HepG2 (cell line): Measurements from ENCODE around the gene NR2F6. TPM values are rescaled to one million over a fixed set of nuclear protein-coding genes. Genes with fewer than 3 reads are reported as not detected.

Experiments
- BCL6 ChIP-seq: IDR thresholded peaks from 2 replicates; pipeline ENCODE4 v1.6.1; 2016; ENCODE audit warnings: missing genetic modification reagents, missing compliant biosample characterization
- BHLHE40 ChIP-seq: IDR thresholded peaks from 2 replicates; pipeline ENCODE4 v1.6.1; 2011; ENCODE audit warnings: low read length, improper control_type of control experiment
- GATAD2A ChIP-seq: IDR thresholded peaks from 2 replicates; pipeline ENCODE4 v1.6.1; 2016
- GFI1 ChIP-seq: sonication (generic); formaldehyde crosslinking; IDR thresholded peaks from 2 replicates; pipeline ENCODE4 v1.5.0; 2020; ENCODE audit warnings: missing genetic modification reagents, mild to moderate bottlenecking, borderline replicate concordance
- HOXA5 ChIP-seq: sonication (generic); formaldehyde crosslinking; IDR thresholded peaks from 2 replicates; pipeline ENCODE4 v1.4.0; 2020; ENCODE audit warnings: missing genetic modification reagents
- JARID2 ChIP-seq: sonication (generic); formaldehyde crosslinking; IDR thresholded peaks from 2 replicates; pipeline ENCODE4 v1.8.1; 2023; ENCODE audit warnings: missing genetic modification reagents, inconsistent platforms; ENCODE audit not compliant: insufficient replicate concordance
- NFKBIZ ChIP-seq: IDR thresholded peaks from 2 replicates; pipeline ENCODE4 v1.6.1; 2018; ENCODE audit warnings: missing genetic modification reagents, missing compliant biosample characterization
- RARA ChIP-seq: IDR thresholded peaks from 2 replicates; pipeline ENCODE4 v1.6.1; 2016; ENCODE audit warnings: missing genetic modification reagents, missing compliant biosample characterization
- RBFOX2 ChIP-seq: fragments of 200-400 bp; formaldehyde crosslinking; IDR thresholded peaks from 2 replicates; pipeline ENCODE4 v1.6.1; 2017; ENCODE audit warnings: low read depth, mild to moderate bottlenecking, low read length
- SKIL ChIP-seq: sonication (generic); formaldehyde crosslinking; IDR thresholded peaks from 2 replicates; pipeline ENCODE4 v1.8.0; 2022; ENCODE audit warnings: missing genetic modification reagents, mild to moderate bottlenecking, moderate library complexity, borderline replicate concordance
- SP4 ChIP-seq: sonication (generic); formaldehyde crosslinking; IDR thresholded peaks from 2 replicates; pipeline ENCODE4 v1.8.1; 2023; ENCODE audit warnings: mild to moderate bottlenecking, missing genetic modification reagents
- TAF15 ChIP-seq: fragments of 200-400 bp; formaldehyde crosslinking; IDR thresholded peaks from one replicate; pipeline ENCODE4 v1.6.1; 2018; ENCODE audit warnings: mild to moderate bottlenecking, low read depth, low read length; ENCODE audit not compliant: poor library complexity, severe bottlenecking
- ZFX ChIP-seq: sonication (generic); formaldehyde crosslinking; IDR thresholded peaks from 2 replicates; pipeline ENCODE4 v1.4.0; 2020; ENCODE audit warnings: mild to moderate bottlenecking, low read depth, missing genetic modification reagents, moderate library complexity
- ZMYM3 ChIP-seq: sonication (generic); formaldehyde crosslinking; IDR thresholded peaks from 2 replicates; pipeline ENCODE4 v1.5.1; 2020; ENCODE audit warnings: mild to moderate bottlenecking, missing genetic modification reagents
- ZNF382 ChIP-seq: sonication (generic); formaldehyde crosslinking; IDR thresholded peaks from 2 replicates; pipeline ENCODE4 v1.5.0; 2020; ENCODE audit warnings: missing genetic modification reagents, mild to moderate bottlenecking, borderline replicate concordance
- ZNF724P ChIP-seq: sonication (generic); formaldehyde crosslinking; IDR thresholded peaks from 2 replicates; pipeline ENCODE4 v1.8.0; 2022; ENCODE audit warnings: missing genetic modification reagents, borderline replicate concordance
- ZNF879 ChIP-seq: sonication (generic); formaldehyde crosslinking; IDR thresholded peaks from 2 replicates; pipeline ENCODE4 v1.8.1; 2023; ENCODE audit warnings: missing genetic modification reagents
- polyA plus RNA-seq, 8 experiments: library from polyadenylated mRNA; depleted of rRNA in 3 of 8; stranded (reverse) in 7 of 8; unstranded in 1 of 8; fragments of >200 nt; fragmentation: Illumina TruSeq in 4 of 8; extraction: Trizol in 4 of 8; gene quantifications; 2 replicates each; pipeline versions ENCODE4 v1.2.1 to v1.2.3, GENCODE V29; 2011 to 2016; ENCODE audit warnings: low read depth in 4 of 8, missing spikeins in 1 of 8, mixed read lengths in 1 of 8; ENCODE audit not compliant: insufficient read depth in 1 of 8
- total RNA-seq, 5 experiments: library from RNA; depleted of rRNA; stranded (reverse); fragments of >200 nt; fragmentation: Illumina TruSeq; extraction: Trizol; gene quantifications; 2 replicates each; pipeline ENCODE4 v1.2.3, GENCODE V29; 2016; ENCODE audit warnings: low read depth in 1 of 5
- TF ChIP-seq, protein P1 (sequence below): sonication (generic); formaldehyde crosslinking; conservative IDR thresholded peaks from 2 replicates; pipeline ENCODE4 v1.8.0; 2022; ENCODE audit warnings: low read depth, missing genetic modification reagents
- TF ChIP-seq, protein P2 (sequence below): sonication (generic); formaldehyde crosslinking; IDR thresholded peaks from 2 replicates; pipeline ENCODE4 v1.5.0; 2020; ENCODE audit warnings: mild to moderate bottlenecking, low read depth, missing genetic modification reagents, borderline replicate concordance
- TF ChIP-seq, protein P3 (sequence below): sonication (generic); formaldehyde crosslinking; IDR thresholded peaks from 2 replicates; pipeline ENCODE4 v1.8.0; 2022; ENCODE audit warnings: missing genetic modification reagents, low read depth, mild to moderate bottlenecking, borderline replicate concordance
- TF ChIP-seq, protein P4 (sequence below): sonication (generic); formaldehyde crosslinking; IDR thresholded peaks from 2 replicates; pipeline ENCODE4 v1.4.0; 2020; ENCODE audit warnings: mild to moderate bottlenecking, missing genetic modification reagents
- TF ChIP-seq, protein P5 (sequence below): sonication (generic); formaldehyde crosslinking; IDR thresholded peaks from 2 replicates; pipeline ENCODE4 v1.5.0; 2020; ENCODE audit warnings: missing genetic modification reagents

Gene NR2F6
- total and polyA plus RNA-seq, 2 of the 13 experiments (the other 11 are each of a cell fraction or from before 2014, with no cell fraction given) = 30.9 to 72.4 TPM

- no peak for TF ChIP-seq SKIL
- peak; percentile 95 for TF ChIP-seq ZMYM3 (CRISPR knock-in tag)
- TF ChIP-seq GATAD2A (CRISPR knock-in tag) = peak; percentile 56
- no peak for TF ChIP-seq ZNF724P (CRISPR knock-in tag)
- TF ChIP-seq, protein P1, sequence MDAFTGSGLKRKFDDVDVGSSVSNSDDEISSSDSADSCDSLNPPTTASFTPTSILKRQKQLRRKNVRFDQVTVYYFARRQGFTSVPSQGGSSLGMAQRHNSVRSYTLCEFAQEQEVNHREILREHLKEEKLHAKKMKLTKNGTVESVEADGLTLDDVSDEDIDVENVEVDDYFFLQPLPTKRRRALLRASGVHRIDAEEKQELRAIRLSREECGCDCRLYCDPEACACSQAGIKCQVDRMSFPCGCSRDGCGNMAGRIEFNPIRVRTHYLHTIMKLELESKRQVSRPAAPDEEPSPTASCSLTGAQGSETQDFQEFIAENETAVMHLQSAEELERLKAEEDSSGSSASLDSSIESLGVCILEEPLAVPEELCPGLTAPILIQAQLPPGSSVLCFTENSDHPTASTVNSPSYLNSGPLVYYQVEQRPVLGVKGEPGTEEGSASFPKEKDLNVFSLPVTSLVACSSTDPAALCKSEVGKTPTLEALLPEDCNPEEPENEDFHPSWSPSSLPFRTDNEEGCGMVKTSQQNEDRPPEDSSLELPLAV = no peak
- TF ChIP-seq TAF15 = no peak
- no peak for TF ChIP-seq ZNF879
- peak; percentile 40; the same call in 1 of the 2 replicates for TF ChIP-seq RARA (CRISPR knock-in tag)
- TF ChIP-seq, protein P2, sequence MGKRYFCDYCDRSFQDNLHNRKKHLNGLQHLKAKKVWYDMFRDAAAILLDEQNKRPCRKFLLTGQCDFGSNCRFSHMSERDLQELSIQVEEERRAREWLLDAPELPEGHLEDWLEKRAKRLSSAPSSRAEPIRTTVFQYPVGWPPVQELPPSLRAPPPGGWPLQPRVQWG (CRISPR knock-in tag) = no peak
- TF ChIP-seq SP4 (CRISPR knock-in tag) = peak; percentile 55; the same call in 1 of the 2 replicates
- peak; percentile 98 for TF ChIP-seq GFI1 (CRISPR knock-in tag)
- peak; percentile 91 for TF ChIP-seq BHLHE40
- TF ChIP-seq, protein P3, sequence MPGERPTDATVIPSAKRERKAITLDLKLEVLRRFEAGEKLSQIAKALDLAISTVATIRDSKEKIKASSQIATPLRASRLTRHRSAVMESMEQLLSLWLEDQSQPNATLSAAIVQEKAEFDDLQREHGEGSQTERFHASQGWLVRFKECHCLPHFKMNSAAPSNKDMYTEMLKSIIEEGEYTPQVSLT (CRISPR knock-in tag) = no peak
- TF ChIP-seq JARID2 (CRISPR knock-in tag) = no peak
- TF ChIP-seq ZFX = peak; percentile 79
- no peak for TF ChIP-seq HOXA5
- TF ChIP-seq, protein P4, sequence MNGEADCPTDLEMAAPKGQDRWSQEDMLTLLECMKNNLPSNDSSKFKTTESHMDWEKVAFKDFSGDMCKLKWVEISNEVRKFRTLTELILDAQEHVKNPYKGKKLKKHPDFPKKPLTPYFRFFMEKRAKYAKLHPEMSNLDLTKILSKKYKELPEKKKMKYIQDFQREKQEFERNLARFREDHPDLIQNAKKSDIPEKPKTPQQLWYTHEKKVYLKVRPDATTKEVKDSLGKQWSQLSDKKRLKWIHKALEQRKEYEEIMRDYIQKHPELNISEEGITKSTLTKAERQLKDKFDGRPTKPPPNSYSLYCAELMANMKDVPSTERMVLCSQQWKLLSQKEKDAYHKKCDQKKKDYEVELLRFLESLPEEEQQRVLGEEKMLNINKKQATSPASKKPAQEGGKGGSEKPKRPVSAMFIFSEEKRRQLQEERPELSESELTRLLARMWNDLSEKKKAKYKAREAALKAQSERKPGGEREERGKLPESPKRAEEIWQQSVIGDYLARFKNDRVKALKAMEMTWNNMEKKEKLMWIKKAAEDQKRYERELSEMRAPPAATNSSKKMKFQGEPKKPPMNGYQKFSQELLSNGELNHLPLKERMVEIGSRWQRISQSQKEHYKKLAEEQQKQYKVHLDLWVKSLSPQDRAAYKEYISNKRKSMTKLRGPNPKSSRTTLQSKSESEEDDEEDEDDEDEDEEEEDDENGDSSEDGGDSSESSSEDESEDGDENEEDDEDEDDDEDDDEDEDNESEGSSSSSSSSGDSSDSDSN (CRISPR knock-in tag) = peak; percentile 78
- TF ChIP-seq, protein P5, sequence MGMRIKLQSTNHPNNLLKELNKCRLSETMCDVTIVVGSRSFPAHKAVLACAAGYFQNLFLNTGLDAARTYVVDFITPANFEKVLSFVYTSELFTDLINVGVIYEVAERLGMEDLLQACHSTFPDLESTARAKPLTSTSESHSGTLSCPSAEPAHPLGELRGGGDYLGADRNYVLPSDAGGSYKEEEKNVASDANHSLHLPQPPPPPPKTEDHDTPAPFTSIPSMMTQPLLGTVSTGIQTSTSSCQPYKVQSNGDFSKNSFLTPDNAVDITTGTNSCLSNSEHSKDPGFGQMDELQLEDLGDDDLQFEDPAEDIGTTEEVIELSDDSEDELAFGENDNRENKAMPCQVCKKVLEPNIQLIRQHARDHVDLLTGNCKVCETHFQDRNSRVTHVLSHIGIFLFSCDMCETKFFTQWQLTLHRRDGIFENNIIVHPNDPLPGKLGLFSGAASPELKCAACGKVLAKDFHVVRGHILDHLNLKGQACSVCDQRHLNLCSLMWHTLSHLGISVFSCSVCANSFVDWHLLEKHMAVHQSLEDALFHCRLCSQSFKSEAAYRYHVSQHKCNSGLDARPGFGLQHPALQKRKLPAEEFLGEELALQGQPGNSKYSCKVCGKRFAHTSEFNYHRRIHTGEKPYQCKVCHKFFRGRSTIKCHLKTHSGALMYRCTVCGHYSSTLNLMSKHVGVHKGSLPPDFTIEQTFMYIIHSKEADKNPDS = no peak
- no peak for TF ChIP-seq NFKBIZ (CRISPR knock-in tag)
- peak; percentile 32; the same call in 1 of the 2 replicates for TF ChIP-seq RBFOX2
- TF ChIP-seq ZNF382 (CRISPR knock-in tag) = no peak
- peak; percentile 35; the same call in 1 of the 2 replicates for TF ChIP-seq BCL6
These were observed 9.5 kb upstream of the NR2F6 start (continued) for GRCh38 chr19:17255150-17255621.
